Measurements from ENCODE around the gene ATP10B. TPM values are rescaled to one million over a fixed set of nuclear protein-coding genes. Genes with fewer than 3 reads are reported as not detected.

Gene ATP10B
- total RNA-seq, 4 donors from 2014 or later, result 0.12 to 1.4 (median 1.2) TPM

DNA sequence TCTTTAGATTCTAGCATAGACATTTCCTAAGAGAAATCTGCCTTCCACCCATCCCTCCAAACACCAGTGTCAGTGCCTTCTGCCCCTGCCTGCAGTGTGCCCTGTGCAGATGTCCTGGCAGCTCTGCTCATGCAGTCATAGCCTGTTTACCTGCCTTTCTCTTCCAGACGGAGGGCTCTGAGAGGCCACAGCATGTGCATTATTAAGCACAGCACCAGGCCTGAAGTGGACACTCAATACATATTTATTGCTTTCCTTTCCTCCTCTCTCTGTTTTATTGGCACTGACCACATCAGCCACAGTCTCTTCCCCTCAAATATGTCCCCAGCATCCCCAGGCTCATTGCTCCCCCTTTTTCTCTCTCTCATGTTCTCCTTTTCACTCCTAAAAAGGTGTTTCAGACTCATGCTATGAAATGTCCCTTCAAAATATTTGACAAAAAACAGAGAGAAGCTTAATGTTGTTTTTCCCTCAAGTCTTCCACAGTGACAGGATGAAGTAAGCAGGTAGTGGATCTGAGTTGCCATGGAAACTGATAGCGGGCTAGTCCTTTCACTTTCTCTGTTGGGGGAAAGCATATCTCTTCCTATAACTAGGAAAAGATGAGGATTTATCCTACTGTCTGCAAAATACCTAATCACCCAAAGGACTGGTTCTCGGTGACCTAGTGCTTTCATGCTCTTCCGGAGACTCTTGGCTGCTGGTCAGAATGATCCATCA is 100.9 kb downstream of the ATP10B start:
- no peak for ATAC-seq
- H3K4me3 ChIP-seq, result no peak overlapping the region
- no peaks in the 10 kb centered on the region for H3K36me3 ChIP-seq
- no peaks in the 10 kb centered on the region for H3K27me3 ChIP-seq
- TF ChIP-seq POLR2AphosphoS5 (IDR thresholded peaks at IDR 0.05) (no peak), EP300 (IDR thresholded peaks at IDR 0.05) (no peak), POLR2A (IDR thresholded peaks at IDR 0.05) (no peak)
- TF ChIP-seq, protein P1, sequence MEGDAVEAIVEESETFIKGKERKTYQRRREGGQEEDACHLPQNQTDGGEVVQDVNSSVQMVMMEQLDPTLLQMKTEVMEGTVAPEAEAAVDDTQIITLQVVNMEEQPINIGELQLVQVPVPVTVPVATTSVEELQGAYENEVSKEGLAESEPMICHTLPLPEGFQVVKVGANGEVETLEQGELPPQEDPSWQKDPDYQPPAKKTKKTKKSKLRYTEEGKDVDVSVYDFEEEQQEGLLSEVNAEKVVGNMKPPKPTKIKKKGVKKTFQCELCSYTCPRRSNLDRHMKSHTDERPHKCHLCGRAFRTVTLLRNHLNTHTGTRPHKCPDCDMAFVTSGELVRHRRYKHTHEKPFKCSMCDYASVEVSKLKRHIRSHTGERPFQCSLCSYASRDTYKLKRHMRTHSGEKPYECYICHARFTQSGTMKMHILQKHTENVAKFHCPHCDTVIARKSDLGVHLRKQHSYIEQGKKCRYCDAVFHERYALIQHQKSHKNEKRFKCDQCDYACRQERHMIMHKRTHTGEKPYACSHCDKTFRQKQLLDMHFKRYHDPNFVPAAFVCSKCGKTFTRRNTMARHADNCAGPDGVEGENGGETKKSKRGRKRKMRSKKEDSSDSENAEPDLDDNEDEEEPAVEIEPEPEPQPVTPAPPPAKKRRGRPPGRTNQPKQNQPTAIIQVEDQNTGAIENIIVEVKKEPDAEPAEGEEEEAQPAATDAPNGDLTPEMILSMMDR (IDR thresholded peaks at IDR 0.05), result no peak
- H3K4me1 ChIP-seq, result no peaks in the 10 kb centered on the region
- H3K9me3 ChIP-seq, result no peaks in the 10 kb centered on the region
- 30 to 36% methylated on average over 1 to 4 of the region's 4 CpGs for WGBS, 2 donors (ENCODE audit: low coverage in 1 of 2)
- H3K27ac ChIP-seq, result no peak overlapping the region

DNA sequence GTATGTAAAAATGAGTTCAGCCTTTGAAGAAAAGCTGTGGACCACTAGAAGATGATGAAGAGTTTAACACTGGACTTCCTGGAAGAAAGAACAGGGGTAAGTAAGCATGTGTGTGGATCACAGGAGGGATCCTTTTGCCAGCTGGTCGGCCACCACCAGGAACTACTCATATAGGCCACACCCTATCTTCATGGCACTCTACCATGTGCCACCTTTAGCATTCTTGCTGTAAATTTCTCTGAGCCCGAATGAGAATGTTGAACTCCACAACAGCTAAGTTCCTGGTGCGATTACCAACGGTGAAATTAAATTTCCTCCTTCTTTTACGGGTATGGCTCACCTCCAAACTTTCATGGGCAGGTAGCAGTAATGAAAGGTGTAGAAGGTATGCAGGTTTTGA is 102.3 kb downstream of the ATP10B start:
- ATAC-seq, result no peak
- WGBS, 2 donors (ENCODE audit: low coverage in 1 of 2), result 89 to 90% methylated on average over 3 to 5 of the region's 5 CpGs
- Histone ChIP-seq H3K4me3 (no peak overlapping the region), H3K4me1 (no peaks in the 10 kb centered on the region), H3K27ac (no peak overlapping the region), H3K9me3 (no peaks in the 10 kb centered on the region), H3K36me3 (no peaks in the 10 kb centered on the region), H3K27me3 (no peaks in the 10 kb centered on the region)
- TF ChIP-seq EP300 (IDR thresholded peaks at IDR 0.05) (no peak), POLR2AphosphoS5 (IDR thresholded peaks at IDR 0.05) (no peak), POLR2A (IDR thresholded peaks at IDR 0.05) (no peak)
- TF ChIP-seq, protein P1 (IDR thresholded peaks at IDR 0.05), result no peak

DNA sequence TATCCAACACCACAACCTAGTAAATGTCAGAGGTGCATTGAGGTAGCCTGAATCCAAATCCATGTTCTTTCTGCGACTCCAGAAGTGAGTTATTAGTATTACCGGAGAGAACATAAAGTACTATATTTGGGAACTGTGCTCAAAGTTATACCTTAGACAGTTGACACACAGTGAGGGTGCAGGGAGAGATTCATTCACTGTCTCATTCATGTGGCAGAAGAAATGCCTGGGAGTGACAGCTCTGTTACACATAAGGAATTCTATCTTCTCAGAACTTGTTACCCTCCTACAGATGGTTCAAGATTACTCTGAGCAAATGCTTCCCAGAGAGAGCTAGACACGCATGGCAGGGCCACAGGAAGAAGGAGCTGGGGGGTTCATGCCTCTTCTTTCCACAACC is 103.0 kb downstream of the ATP10B start:
- no peaks in the 10 kb centered on the region for H3K9me3 ChIP-seq
- 93 to 96% methylated on average over 3 of the region's 3 CpGs for WGBS, 2 donors (ENCODE audit: low coverage in 1 of 2)
- no peaks in the 10 kb centered on the region for H3K4me1 ChIP-seq
- H3K27ac ChIP-seq, result no peak overlapping the region
- H3K4me3 ChIP-seq, result no peak overlapping the region
- no peaks in the 10 kb centered on the region for H3K36me3 ChIP-seq
- TF ChIP-seq POLR2AphosphoS5 (IDR thresholded peaks at IDR 0.05) (no peak), POLR2A (IDR thresholded peaks at IDR 0.05) (no peak), EP300 (IDR thresholded peaks at IDR 0.05) (no peak)
- TF ChIP-seq, protein P1 (IDR thresholded peaks at IDR 0.05), result no peak
- ATAC-seq, result no peak
- H3K27me3 ChIP-seq, result no peaks in the 10 kb centered on the region

DNA sequence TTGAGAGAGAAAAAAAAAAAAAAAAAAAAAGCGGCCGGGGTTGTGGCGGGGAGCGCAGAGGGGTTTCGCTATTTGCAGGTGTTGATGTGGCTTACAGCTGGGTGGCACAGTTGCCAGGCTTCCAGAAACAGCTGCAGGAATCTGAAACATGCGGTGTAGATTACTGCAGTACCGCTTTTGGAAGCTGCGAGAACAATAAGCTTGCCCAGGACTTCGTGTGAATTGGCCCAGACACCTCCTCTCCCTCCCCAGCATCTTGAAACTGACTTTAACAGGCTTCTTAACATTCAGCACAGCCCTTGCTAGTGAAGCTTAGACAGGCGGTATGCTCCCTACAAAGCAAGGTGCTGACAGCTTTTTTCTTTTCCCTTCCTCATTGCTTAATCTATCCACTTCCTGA is 104.0 kb downstream of the ATP10B start:
- no peak for TF ChIP-seq POLR2AphosphoS5 (IDR thresholded peaks at IDR 0.05)
- TF ChIP-seq EP300 (IDR thresholded peaks at IDR 0.05), result no peak
- TF ChIP-seq POLR2A (IDR thresholded peaks at IDR 0.05), result no peak
- TF ChIP-seq, protein P1 (IDR thresholded peaks at IDR 0.05), result no peak
- Histone ChIP-seq H3K27ac (no peak overlapping the region), H3K9me3 (no peaks in the 10 kb centered on the region), H3K36me3 (no peaks in the 10 kb centered on the region), H3K27me3 (no peaks in the 10 kb centered on the region), H3K4me1 (no peaks in the 10 kb centered on the region), H3K4me3 (no peak overlapping the region)
- WGBS, 2 donors (ENCODE audit: low coverage in 1 of 2), result 41 to 75% methylated on average over 4 to 6 of the region's 10 CpGs
- no peak for ATAC-seq

DNA sequence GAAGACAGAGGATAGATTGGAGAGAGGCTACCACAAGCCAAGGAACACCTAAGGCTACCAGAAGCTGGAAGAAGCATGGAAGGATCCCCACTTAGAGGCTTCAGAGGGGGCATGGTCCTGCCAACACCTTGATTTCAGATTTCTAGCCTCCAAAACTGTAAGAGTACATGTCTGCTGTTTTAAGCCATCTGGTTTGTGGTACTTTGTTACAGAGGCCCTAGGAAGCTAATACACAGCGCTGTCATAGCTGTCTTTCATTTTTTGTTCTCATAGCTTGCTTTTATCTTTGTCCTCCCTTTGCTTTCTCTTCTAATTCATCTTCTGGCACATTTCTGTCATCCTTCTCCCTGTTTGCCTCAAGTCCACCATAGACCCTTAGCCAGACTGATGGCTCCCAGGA is 104.5 kb downstream of the ATP10B start:
- 78 to 100% methylated on average over 1 of the region's 1 CpG for WGBS, 2 donors (ENCODE audit: low coverage in 1 of 2)
- no peak for ATAC-seq
- Histone ChIP-seq H3K27me3 (no peaks in the 10 kb centered on the region), H3K9me3 (no peaks in the 10 kb centered on the region), H3K4me3 (no peak overlapping the region), H3K36me3 (no peaks in the 10 kb centered on the region), H3K4me1 (no peaks in the 10 kb centered on the region), H3K27ac (no peak overlapping the region)
- no peak for TF ChIP-seq EP300 (IDR thresholded peaks at IDR 0.05)
- no peak for TF ChIP-seq POLR2A (IDR thresholded peaks at IDR 0.05)
- TF ChIP-seq POLR2AphosphoS5 (IDR thresholded peaks at IDR 0.05), result no peak
- TF ChIP-seq, protein P1 (IDR thresholded peaks at IDR 0.05), result no peak
